Type B pancreatic cell (in vitro differentiated cells): ENCODE measurements around the gene ANO10. TPM values are rescaled to one million over a fixed set of nuclear protein-coding genes. Genes with fewer than 3 reads are reported as not detected.
"Not testable (repeated sequence)": the region's sequence is repeated elsewhere in the genome, so short reads cannot be mapped to it uniquely, and the experiment has no call there.

Source experiments
- DNase-seq: peaks from one replicate; pipeline ENCODE4 v3.0.0; 2021; ENCODE audit warnings: mixed read lengths; ENCODE audit not compliant: unreplicated experiment; ENCODE audit errors: extremely low spot score
- H3K27ac Mint-ChIP-seq: 2 replicates; pipeline ENCODE4 v1.8.0; 2021; ENCODE audit warnings: mild to moderate bottlenecking, mixed read lengths
- H3K27me3 Mint-ChIP-seq: 2 replicates; pipeline ENCODE4 v1.8.0; 2021; ENCODE audit warnings: mixed read lengths
- H3K36me3 Mint-ChIP-seq: 2 replicates; pipeline ENCODE4 v1.8.0; 2021; ENCODE audit warnings: mixed read lengths
- H3K4me1 Mint-ChIP-seq: one replicate; pipeline ENCODE4 v1.8.0; 2021; ENCODE audit warnings: mixed read lengths; ENCODE audit not compliant: unreplicated experiment
- H3K4me3 Mint-ChIP-seq: 2 replicates; pipeline ENCODE4 v1.8.0; 2021; ENCODE audit warnings: mild to moderate bottlenecking, mixed read lengths
- H3K9me3 Mint-ChIP-seq: 2 replicates; pipeline ENCODE4 v1.8.0; 2021; ENCODE audit warnings: mixed read lengths
- CTCF ChIP-seq: fragments of 200-600 bp; sonication (generic); conservative IDR thresholded peaks from 2 replicates; pipeline ENCODE4 v1.5.0; 2021; ENCODE audit warnings: antibody characterized with exemption, mild to moderate bottlenecking
- total RNA-seq: library from RNA; stranded (reverse); gene quantifications from 2 replicates; pipeline ENCODE4 v1.2.1, GENCODE V29; 2021; ENCODE audit warnings: low replicate concordance

ANO10 gene
- total RNA-seq, 1 donor from 2014 or later = 32.5 TPM

GRCh38 chr3:43484926-43485488, 136.8 kb downstream of the ANO10 start:
- Mint-ChIP-seq H3K36me3 (peaks cover 3% of the 10 kb centered on the region), H3K27ac (no peak overlapping the region), H3K4me3 (no peak overlapping the region), H3K4me1 (peaks cover 3% of the 10 kb centered on the region), H3K9me3 (no peaks in the 10 kb centered on the region), H3K27me3 (no peaks in the 10 kb centered on the region)
- DNase-seq = no peak
- no peak for TF ChIP-seq CTCF

- H3K27me3 Mint-ChIP-seq = no peaks in the 10 kb centered on the region
These were observed 140.4 kb downstream of the ANO10 start for GRCh38 chr3:43481375-43481774.

GRCh38 chr3:43478839-43479238, 143.0 kb downstream of the ANO10 start:
- H3K9me3 Mint-ChIP-seq, H3K4me1 Mint-ChIP-seq, H3K27ac Mint-ChIP-seq: not testable (repeated sequence)

More at GRCh38 chr3:43481375-43481774, 140.4 kb downstream of the ANO10 start:
- Mint-ChIP-seq H3K4me3 (no peak overlapping the region), H3K27ac (no peak overlapping the region), H3K36me3 (no peaks in the 10 kb centered on the region), H3K4me1 (peaks cover 3% of the 10 kb centered on the region), H3K9me3 (no peaks in the 10 kb centered on the region)
- no peak for DNase-seq
- TF ChIP-seq CTCF = no peak

GRCh38 chr3:43478118-43478785, 143.6 kb downstream of the ANO10 start:
- H3K27me3 Mint-ChIP-seq = no peaks in the 10 kb centered on the region
- H3K4me3 Mint-ChIP-seq = no peak overlapping the region
- no peak for DNase-seq
- H3K4me1 Mint-ChIP-seq = peaks cover 3% of the 10 kb centered on the region
- TF ChIP-seq CTCF = no peak
- H3K27ac Mint-ChIP-seq = no peak overlapping the region
- no peaks in the 10 kb centered on the region for H3K36me3 Mint-ChIP-seq
- no peaks in the 10 kb centered on the region for H3K9me3 Mint-ChIP-seq

More at GRCh38 chr3:43478839-43479238, 143.0 kb downstream of the ANO10 start:
- not testable (repeated sequence) for H3K27me3 Mint-ChIP-seq, DNase-seq, H3K4me3 Mint-ChIP-seq, H3K36me3 Mint-ChIP-seq

- Mint-ChIP-seq H3K9me3 (no peaks in the 10 kb centered on the region), H3K27ac (no peak overlapping the region), H3K36me3 (no peaks in the 10 kb centered on the region), H3K27me3 (no peaks in the 10 kb centered on the region), H3K4me1 (peaks cover 3% of the 10 kb centered on the region), H3K4me3 (no peak overlapping the region)
- DNase-seq = no peak
- TF ChIP-seq CTCF = no peak
These were observed 144.2 kb downstream of the ANO10 start for GRCh38 chr3:43477600-43477999.

GRCh38 chr3:43473737-43474136, 148.1 kb downstream of the ANO10 start:
- Mint-ChIP-seq H3K36me3 (no peaks in the 10 kb centered on the region), H3K4me1 (no peaks in the 10 kb centered on the region), H3K27me3 (no peaks in the 10 kb centered on the region), H3K27ac (no peak overlapping the region), H3K4me3 (no peak overlapping the region), H3K9me3 (no peaks in the 10 kb centered on the region)
- no peak for TF ChIP-seq CTCF
- DNase-seq = no peak
